HG02763 (cell line): ENCODE data around the gene NKX2-8.
"Not testable (repeated sequence)": the region's sequence is repeated elsewhere in the genome, so short reads cannot be mapped to it uniquely, and the experiment has no call there.

ENCODE experiments used
- ATAC-seq: cut with Tn5 transposase; IDR thresholded peaks from one replicate; pipeline ENCODE4 v1.9.1; 2021; ENCODE audit warnings: mild to moderate bottlenecking, moderate library complexity; ENCODE audit not compliant: unreplicated experiment

NKX2-8 gene

DNA sequence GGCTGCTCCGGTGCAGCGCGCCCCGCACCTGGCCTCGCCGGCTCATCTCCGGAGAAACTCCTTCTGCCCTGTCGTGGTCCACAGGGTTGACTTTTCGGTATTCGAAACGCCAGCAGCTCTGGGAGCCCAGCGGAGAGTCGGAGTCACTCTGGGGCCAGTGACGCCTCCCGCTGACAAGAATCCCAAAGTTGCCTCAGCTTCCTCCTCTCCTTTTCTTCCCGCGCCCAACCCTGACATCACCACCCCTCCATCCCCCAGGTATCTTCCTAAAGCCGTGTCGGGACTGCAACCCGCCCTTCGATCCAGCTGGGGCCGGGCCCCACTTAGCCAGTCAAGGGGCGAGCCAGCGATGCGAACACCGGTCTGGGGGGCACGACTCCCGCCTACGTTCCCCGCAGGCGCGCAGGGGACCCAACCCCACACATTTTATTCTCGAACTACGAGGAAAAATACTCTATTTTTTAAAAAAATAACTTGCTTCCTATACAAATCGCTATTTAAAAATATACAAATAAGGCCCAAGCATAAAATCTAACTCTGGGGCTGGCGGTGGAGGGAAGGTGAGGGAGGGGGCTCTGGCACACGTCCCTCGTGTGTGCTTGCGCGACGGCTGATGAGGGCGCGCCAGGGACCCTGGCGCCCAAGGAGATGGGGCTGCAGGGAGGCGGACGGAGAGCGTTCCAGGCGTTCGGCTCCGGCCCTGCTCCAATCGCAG lies 2.1 kb downstream of the NKX2-8 start:
- ATAC-seq, result no peak

DNA sequence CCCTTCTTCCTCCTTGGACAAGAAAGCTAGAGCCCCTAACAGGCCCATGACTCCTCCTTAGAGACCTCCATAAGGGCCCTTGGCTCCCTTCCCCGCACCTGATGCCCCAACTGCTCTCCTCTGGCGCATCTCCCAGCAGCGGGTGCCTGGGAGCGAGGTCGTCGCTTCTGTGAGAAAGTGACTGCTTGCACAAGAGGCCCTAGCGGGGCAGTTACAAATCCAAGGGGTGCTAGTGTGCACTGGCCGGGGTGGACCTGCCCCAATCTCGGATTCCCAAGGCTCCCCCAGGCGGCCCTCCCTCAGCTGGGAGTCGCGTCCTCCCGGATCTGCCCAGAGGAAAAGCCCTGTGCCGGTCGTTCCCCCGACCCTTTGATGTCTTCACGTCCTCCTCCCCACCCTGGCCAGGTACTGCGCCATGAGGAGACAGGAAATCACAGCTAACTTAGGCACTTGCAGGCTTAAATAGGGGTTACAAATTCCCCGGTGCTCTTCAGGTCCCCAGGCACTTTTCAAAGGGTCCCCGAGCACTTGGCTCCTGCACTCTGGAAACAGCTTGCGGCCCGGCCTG lies 2.8 kb downstream of the NKX2-8 start:
- no peak for ATAC-seq

- ATAC-seq, result no peak
Observed at GRCh38 chr14:36579001-36579555, 3.3 kb downstream of the NKX2-8 start.

DNA sequence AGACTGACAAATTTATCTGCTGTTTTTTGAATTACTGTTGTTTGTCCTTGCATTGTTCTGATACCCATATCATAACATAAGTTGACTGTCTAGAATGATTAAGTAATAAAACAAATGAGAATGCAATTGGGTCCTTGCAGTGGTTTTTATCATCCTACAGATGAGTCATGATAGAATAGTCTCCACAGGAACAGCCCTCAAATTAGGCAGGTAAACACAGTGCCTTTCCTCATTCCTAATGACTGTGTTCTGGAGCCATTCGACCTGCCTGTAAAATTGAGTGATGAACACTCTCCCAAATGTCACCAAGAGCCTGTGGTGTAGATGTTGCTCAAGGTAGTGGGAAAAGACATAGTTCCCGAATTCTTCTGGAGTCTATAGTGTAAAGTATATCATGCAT lies 12.3 kb downstream of the NKX2-8 start:
- no peak for ATAC-seq

- no peak for ATAC-seq
Observed at GRCh38 chr14:36556811-36557433, 25.5 kb downstream of the NKX2-8 start.

DNA sequence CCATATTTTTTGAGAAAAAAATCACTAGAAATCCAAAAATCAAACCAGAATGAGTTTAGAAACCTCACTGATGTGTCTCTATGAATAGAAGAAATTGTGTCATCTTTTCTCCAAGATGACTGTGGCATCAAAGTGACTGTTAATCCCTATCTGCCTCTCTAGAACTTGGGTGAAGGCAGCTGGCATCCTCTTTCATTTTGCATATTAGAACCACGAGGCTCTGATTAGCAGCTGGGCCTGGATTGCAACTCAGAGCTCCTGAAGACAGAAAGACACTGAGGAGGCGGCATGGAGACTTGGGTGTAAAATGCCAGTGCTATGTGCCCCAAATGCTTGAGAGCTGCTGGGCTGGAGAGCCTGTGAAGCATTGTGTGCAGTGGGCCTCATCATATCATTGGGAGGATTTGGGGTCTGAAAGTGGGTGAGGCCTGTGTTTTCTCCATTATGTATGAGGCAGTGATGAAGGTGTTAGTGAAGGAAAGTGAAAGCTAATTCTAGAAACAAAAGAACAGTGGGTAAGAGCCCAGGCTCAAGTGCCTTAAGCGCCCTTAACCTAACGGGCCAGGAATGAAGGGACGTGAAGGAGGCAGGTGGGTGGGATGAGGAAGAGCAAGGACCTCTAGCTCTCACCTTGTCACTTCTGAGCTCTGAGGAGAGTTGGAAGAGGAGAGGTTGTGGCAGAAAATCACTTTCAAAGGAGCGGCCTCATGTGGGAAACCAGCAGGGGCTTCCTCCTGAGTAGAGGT lies 26.2 kb downstream of the NKX2-8 start:
- no peak for ATAC-seq

DNA sequence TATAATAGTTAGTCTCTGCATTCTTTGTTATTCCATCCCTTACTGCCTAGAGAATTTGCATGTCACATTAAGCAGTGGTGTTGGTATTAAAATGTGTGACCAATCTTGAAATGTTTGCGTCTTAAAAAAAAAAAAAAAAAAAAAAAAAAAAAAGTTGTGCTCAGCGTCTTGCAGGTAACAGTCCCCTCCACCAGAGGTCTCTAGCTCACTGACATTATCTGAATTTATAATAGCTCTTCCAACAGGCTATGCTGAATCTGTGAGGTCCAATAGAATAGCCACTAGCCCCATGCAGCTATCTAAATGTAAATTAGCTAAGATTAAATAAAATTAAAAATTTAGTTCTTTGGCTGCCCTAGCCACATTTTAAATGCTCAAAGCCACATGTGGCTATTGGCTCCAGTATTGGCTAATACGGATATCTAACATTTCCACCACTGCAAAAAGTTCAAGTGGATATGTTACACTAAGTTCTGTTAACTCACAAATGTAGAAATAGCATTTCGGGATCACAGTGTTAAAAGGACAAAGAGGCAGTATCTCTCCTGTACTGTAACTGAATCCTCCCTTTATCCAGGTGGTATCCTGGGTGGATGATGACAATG lies 28.7 kb downstream of the NKX2-8 start:
- ATAC-seq, result no peak

- ATAC-seq, result no peak
Observed at GRCh38 chr14:36550899-36551298, 31.5 kb downstream of the NKX2-8 start.

- not testable (repeated sequence) for ATAC-seq
Observed at GRCh38 chr14:36544280-36544679, 38.1 kb downstream of the NKX2-8 start.

GRCh38 chr14:36538051-36538450 lies 44.4 kb downstream of the NKX2-8 start:
- ATAC-seq, result no peak
